Neural cell (in vitro differentiated cells): ENCODE data around the gene JDP2.

Experiments
- TAF1 ChIP-seq: IDR thresholded peaks from 2 replicates; pipeline ENCODE4 v1.6.1; 2012; ENCODE audit warnings: low read depth
- TF ChIP-seq, protein P1 (sequence below): fragments of 450-650 bp; IDR thresholded peaks from 2 replicates; pipeline ENCODE4 v1.5.1; 2014; ENCODE audit warnings: antibody characterized with exemption, mild to moderate bottlenecking, moderate library complexity; ENCODE audit not compliant: poor library complexity, severe bottlenecking

DNA sequence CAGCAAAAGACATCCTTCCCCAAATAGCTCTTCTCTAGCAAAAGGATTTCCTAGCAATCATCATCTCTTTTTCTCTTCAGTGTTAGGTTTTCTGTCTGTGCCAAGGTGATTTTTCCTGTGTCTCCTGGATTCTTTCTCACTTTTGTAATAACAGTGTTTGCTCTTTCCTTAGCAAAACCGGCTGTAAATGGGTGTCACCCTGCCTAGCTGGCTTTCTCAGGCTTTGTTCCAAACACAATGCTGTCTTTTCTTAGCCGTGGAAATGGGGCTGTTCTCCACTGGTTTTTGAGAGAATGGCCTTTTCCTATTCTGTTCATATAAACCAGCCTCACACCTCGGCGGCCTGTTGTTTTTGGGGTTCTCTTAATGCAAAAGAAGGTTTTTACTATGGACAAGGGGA, 21.9 kb downstream of the JDP2 start:
- TF ChIP-seq, protein P1, sequence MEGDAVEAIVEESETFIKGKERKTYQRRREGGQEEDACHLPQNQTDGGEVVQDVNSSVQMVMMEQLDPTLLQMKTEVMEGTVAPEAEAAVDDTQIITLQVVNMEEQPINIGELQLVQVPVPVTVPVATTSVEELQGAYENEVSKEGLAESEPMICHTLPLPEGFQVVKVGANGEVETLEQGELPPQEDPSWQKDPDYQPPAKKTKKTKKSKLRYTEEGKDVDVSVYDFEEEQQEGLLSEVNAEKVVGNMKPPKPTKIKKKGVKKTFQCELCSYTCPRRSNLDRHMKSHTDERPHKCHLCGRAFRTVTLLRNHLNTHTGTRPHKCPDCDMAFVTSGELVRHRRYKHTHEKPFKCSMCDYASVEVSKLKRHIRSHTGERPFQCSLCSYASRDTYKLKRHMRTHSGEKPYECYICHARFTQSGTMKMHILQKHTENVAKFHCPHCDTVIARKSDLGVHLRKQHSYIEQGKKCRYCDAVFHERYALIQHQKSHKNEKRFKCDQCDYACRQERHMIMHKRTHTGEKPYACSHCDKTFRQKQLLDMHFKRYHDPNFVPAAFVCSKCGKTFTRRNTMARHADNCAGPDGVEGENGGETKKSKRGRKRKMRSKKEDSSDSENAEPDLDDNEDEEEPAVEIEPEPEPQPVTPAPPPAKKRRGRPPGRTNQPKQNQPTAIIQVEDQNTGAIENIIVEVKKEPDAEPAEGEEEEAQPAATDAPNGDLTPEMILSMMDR: no peak
- no peak for TF ChIP-seq TAF1
